Measurements from ENCODE around the gene TMEM62. TPM values are rescaled to one million over a fixed set of nuclear protein-coding genes. Genes with fewer than 3 reads are reported as not detected.
"Not testable (repeated sequence)": the region's sequence is repeated elsewhere in the genome, so short reads cannot be mapped to it uniquely, and the experiment has no call there.

The TMEM62 gene
- total RNA-seq, 1 donor from 2014 or later = 11.7 TPM

GRCh38 chr15:43219929-43220928, 86.8 kb downstream of the TMEM62 start:
- ATAC-seq = no peak
- intact Hi-C loops (cut with DNase I) = no loop called here
- DNase-seq (ENCODE audit: missing footprints) = no peak

- intact Hi-C loops (cut with DNase I) = no loop called here
- DNase-seq (ENCODE audit: missing footprints) = no peak
- no peak for ATAC-seq
These were observed 87.6 kb downstream of the TMEM62 start, which contains the start of gene EPB42 for GRCh38 chr15:43220991-43221403. Gene EPB42, minus strand, starts transcription at chr15:43221018. Its CDS starts 193 bp downstream, at chr15:43220825.

GRCh38 chr15:43221422-43221821, 88.0 kb downstream of the TMEM62 start:
- intact Hi-C loops (cut with DNase I) = no loop called here
- ATAC-seq = no peak
- no peak for DNase-seq (ENCODE audit: missing footprints)

GRCh38 chr15:43225201-43225949, 92.0 kb downstream of the TMEM62 start:
- intact Hi-C loops (cut with DNase I) = loop anchor here (1.0 kb wide), 1 partner anchor 60 kb away; no protein-coding TSS in a partner anchor
- DNase-seq (ENCODE audit: missing footprints) = no peak
- ATAC-seq = peak; percentile 82

- not testable (repeated sequence) for ATAC-seq; DNase-seq (ENCODE audit: missing footprints)
- intact Hi-C loops (cut with DNase I) = loop anchor here (1.0 kb wide), 1 partner anchor 59 kb away; no protein-coding TSS in a partner anchor
These were observed 92.5 kb downstream of the TMEM62 start for GRCh38 chr15:43225950-43226255.

DNA sequence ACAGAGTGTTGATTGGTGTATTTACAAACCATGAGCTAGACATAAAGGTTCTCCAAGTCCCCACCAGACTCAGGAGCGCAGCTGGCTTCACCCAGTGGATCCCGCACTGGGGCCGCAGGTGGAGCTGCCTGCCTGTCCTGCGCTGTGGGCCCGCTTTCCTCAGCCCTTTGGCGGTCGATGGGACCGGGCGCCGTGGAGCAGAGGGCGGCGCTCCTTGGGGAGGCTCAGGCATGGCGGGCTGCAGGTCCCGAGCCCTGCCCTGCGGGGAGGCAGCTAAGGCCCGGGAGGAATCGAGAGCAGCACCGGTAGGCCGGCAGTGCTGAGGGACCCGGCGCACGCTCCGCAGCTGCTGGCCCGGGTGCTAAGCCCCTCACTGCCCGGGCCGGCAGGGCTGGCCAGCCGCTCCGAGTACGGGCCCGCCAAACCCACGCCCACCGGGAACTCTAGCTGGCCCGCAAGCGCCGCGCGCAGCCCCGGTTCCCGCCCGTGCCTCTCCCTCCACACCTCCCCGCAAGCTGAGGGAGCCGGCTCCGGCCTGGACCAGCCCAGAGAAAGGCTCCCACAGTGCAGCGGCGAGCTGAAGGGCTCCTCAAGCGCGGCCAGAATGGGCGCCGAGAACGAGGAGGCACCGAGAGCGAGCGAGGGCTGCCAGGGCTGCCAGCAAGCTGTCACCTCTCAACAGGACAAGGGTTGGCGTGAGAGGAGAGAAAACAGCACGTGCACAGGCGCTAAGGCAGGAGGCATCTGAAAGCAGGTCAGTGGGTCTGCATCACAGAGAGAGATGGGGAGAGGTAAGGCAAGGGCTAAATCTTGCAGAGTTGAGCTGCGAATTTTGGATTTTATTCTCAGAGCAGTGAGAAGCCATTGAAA, 93.3 kb downstream of the TMEM62 start:
- DNase-seq (ENCODE audit: missing footprints) (no peak), ATAC-seq (peak; percentile 35)
- intact Hi-C loops (cut with DNase I) = no loop called here

DNA sequence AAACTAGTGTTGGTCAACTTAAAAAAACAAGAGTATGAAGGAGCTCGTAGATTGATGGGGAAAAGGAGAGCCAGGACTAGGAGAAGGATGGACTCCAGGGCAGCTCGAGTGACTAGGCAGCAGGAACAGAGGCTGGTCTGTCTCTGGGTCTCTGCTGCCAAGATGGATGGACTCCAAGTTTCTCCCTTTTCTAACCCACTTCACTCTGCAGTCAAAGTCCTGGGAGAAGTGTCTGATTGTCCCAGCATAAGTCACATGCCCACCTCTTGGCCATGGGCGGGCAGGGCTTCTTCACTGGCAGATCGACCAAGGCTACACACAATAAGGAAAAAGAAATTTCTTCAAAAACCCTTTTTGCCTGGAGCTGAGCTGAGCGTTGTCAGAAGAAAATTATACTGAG, 96.6 kb downstream of the TMEM62 start:
- intact Hi-C loops (cut with DNase I) = no loop called here
- no peak for DNase-seq (ENCODE audit: missing footprints)
- peak; percentile 61 for ATAC-seq

- intact Hi-C loops (cut with DNase I) = no loop called here
- DNase-seq (ENCODE audit: missing footprints) (no peak), ATAC-seq (peak; percentile 22)
These were observed 97.3 kb downstream of the TMEM62 start for GRCh38 chr15:43230640-43231115.

GRCh38 chr15:43232289-43232874, 99.0 kb downstream of the TMEM62 start:
- intact Hi-C loops (cut with DNase I) = no loop called here
- ATAC-seq = no peak
- DNase-seq (ENCODE audit: missing footprints) = no peak

Other genes starting within 250 kb of the TMEM62 start
- gene TTBK2, start 212.8 kb upstream of the TMEM62 start, total RNA-seq = 20.6 TPM
- 20.2 TPM for gene UBR1, start 27.5 kb upstream of the TMEM62 start, total RNA-seq
- 54.6 TPM for gene CCNDBP1, start 51.8 kb downstream of the TMEM62 start, total RNA-seq
- 0.57 TPM for gene EPB42, start 87.4 kb downstream of the TMEM62 start, total RNA-seq
- not detected for gene TGM5, start 133.3 kb downstream of the TMEM62 start, total RNA-seq
- not detected for gene TGM7, start 168.7 kb downstream of the TMEM62 start, total RNA-seq
- gene LCMT2, start 197.0 kb downstream of the TMEM62 start, total RNA-seq = 6.0 TPM
- gene ZSCAN29, start 237.5 kb downstream of the TMEM62 start, total RNA-seq = 13.1 TPM
- 12.5 TPM for gene TUBGCP4, start 237.5 kb downstream of the TMEM62 start, total RNA-seq